Muscle of leg (tissue), 11 donors: ENCODE data around the gene LENG1. TPM values are rescaled to one million over a fixed set of nuclear protein-coding genes. Genes with fewer than 3 reads are reported as not detected.

Experiments
- DNase-seq: peaks from one replicate; pipeline ENCODE4 v3.0.0; 2013
- H3K27ac ChIP-seq: one replicate; pipeline ENCODE4 v1.5.1; 2013; ENCODE audit warnings: mild to moderate bottlenecking, low read length, control low read depth
- H3K27me3 ChIP-seq: one replicate; pipeline ENCODE4 v1.6.1; 2013; ENCODE audit warnings: low read length; ENCODE audit not compliant: control insufficient read depth, insufficient read depth
- H3K36me3 ChIP-seq: one replicate; pipeline ENCODE4 v1.6.1; 2013; ENCODE audit warnings: low read length; ENCODE audit not compliant: control insufficient read depth, insufficient read depth
- H3K4me1 ChIP-seq: one replicate; pipeline ENCODE4 v1.6.1; 2013; ENCODE audit warnings: low read length; ENCODE audit not compliant: control insufficient read depth, insufficient read depth
- H3K4me3 ChIP-seq: one replicate; pipeline ENCODE4 v1.5.1; 2013; ENCODE audit warnings: low read length, control low read depth
- H3K9me3 ChIP-seq: replicated peaks from 2 replicates; pipeline ENCODE4 v1.6.1; 2013; ENCODE audit warnings: low read depth, low read length; ENCODE audit not compliant: control insufficient read depth
- WGBS: methylation state at CpG from one replicate; pipeline ENCODE4 v1.1.5; 2013; ENCODE audit warnings: missing lambda C conversion rate; ENCODE audit not compliant: insufficient coverage; 5-methylcytosine and 5-hydroxymethylcytosine counted together
- polyA plus RNA-seq, 8 donors: library from polyadenylated mRNA; unstranded; fragments of 120-200 nt; gene quantifications; one replicate each; pipeline versions ENCODE4 v1.2.1 to v1.2.3, GENCODE V29; 2013; ENCODE audit warnings: inconsistent platforms in 1 of 8, low replicate concordance in 1 of 8; ENCODE audit not compliant: insufficient read length in 8 of 8, insufficient read depth in 1 of 8
- total RNA-seq: library from RNA; stranded (reverse); fragments of 120-200 nt; gene quantifications from one replicate; pipeline ENCODE4 v1.2.4, GENCODE V29; 2013

Gene LENG1
- total and polyA plus RNA-seq, 9 donors, result 9.0 to 11.1 (median 9.7) TPM

DNA sequence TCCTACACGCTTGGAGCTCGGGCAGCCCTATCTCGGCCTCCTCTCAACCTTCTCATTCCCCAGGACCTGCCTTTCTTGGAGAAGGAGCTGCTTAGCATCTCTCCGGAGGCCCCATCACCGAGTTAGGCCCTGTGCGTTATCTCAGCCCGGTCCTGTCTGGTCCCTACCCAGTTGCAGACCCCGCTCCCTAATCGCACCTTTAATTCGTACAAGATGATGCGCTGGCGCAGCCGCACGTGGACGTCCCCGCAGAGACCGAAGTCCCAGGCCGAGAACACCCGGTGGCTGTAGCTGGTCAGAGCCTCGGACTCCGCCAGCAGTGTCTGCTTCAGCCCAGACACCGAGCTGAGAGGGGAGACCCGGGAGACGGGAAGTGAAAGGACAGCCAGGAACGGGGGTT, 5.7 kb upstream of the LENG1 start:
- no peak for DNase-seq
- Histone ChIP-seq H3K27me3 (peaks cover 20% of the 10 kb centered on the region), H3K36me3 (no peaks in the 10 kb centered on the region), H3K9me3 (peaks cover 2% of the 10 kb centered on the region), H3K27ac (no peak overlapping the region), H3K4me3 (no peak overlapping the region), H3K4me1 (peaks cover 24% of the 10 kb centered on the region)
- 87% methylated on average over 25 of the region's 25 CpGs for WGBS

DNA sequence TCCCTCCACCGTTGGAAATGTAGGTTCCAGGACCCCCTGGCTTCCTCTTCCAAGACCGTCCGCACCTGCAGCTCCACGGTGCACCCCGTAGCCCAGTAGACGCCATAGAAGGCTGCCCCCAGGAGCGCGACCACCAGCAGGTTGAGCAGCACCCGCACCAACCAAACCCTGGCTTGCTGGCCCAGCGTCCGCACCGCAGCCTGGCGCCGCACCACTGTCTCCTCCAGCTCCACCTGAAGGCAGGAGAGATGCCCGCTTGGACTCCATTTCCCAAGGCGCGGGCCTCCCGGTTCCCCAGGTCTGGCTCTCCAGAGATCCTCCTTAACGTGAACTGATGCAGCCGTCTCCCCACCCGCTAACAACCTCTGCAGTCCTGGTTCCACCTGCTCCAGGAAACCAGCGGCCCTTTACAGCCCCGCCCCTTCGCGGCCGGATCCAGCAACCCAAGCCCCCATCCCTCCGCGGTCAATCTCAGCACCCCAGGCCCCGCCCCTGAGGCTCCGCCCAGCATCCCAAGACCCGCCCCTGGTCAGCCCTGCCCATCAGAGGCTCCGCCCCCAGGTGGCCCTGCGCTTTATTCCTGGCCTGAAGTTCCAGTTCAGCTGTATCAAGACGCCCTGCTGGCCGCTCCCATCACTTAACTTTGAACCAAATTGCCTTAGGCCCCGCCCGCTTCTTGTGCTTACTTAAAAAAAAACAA, 5.0 kb upstream of the LENG1 start:
- Histone ChIP-seq H3K36me3 (no peaks in the 10 kb centered on the region), H3K27me3 (peaks cover 20% of the 10 kb centered on the region), H3K27ac (no peak overlapping the region), H3K4me3 (no peak overlapping the region), H3K9me3 (peaks cover 2% of the 10 kb centered on the region), H3K4me1 (peaks cover 24% of the 10 kb centered on the region)
- DNase-seq, result no peak
- WGBS, result 4% methylated on average over 35 of the region's 37 CpGs

DNA sequence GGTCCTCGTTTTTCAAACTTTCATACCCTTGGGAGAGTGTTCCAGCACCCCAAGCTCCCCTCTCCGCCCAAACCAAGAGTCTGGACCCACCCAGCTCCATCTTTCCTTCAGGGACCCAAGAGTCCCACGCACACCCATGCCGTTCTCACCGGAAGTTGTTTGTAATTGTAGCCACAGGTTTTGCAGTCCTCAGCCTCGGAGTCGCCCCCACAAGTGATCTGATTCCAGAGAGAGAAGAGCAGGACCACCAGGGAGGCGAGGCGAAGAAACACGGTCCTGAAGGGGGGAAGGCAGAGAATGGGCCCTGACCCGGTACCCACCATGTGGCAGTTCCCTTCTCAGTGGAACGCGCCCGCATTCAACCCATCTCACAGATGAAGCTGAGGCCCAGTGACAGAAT, 3.4 kb upstream of the LENG1 start:
- WGBS, result 51% methylated on average over 8 of the region's 14 CpGs
- Histone ChIP-seq H3K4me3 (no peak overlapping the region), H3K4me1 (peaks cover 32% of the 10 kb centered on the region), H3K27me3 (peaks cover 20% of the 10 kb centered on the region), H3K27ac (peak overlapping the region; percentile 35), H3K9me3 (peaks cover 2% of the 10 kb centered on the region), H3K36me3 (peaks cover 8% of the 10 kb centered on the region)
- no peak for DNase-seq

DNA sequence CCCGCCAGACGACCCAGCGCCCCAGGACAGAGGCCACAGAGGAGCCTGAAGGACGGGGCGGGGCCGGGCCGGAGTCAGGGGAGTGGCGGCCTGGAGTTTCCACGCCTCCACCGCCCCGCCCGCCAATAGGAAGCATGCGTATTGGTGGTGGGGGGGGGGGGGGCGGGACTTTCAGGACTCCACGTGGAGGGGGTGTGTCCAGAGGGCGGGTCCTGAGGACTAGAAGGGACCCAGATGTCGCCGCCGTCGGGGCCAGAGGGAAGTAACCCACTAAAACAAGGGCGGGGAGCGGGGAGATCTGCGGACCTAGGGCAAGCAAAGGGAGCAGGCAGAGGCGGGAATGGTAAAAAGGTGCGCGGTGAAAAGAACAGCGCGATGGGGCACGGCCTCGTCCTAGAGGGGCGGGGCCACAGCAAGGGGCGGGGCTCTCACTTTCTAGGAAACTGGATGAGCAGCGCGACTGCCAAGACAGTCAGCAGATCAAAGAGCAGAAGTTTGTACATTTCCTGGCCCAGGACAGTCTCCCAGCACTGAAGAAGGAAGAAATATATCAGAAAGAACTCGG, 2.8 kb upstream of the LENG1 start:
- peak overlapping the region; percentile 35 for H3K27ac ChIP-seq
- H3K4me1 ChIP-seq, result peaks cover 32% of the 10 kb centered on the region
- WGBS, result 3% methylated on average over 23 of the region's 35 CpGs

DNA sequence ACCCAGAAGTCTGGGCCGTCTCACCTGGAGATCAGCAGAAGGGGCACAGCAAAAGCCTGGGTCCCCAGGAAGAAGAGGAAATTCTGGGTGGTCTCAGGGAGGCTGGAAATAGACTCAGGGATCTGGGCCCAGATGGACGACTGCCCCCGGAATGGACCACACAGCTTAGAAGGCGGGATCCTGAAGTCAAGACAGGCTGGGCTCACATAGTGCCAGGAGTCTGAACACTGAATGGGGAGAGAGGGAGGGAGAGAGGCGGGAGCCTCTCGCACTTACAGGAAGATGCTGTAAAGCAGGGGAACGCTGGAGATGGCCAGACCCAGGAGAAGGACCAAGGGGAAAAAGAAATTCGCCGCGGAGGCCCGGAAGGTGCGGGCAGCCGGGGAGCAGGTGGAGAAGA, 1.3 kb upstream of the LENG1 start:
- WGBS, result 33% methylated on average over 11 of the region's 13 CpGs

More for the DNA sequence above, 2.8 kb upstream of the LENG1 start:
- peak; percentile 84 for DNase-seq
- peak overlapping the region; percentile 32 for H3K4me3 ChIP-seq
- H3K27me3 ChIP-seq, result peaks cover 20% of the 10 kb centered on the region
- peaks cover 2% of the 10 kb centered on the region for H3K9me3 ChIP-seq
- H3K36me3 ChIP-seq, result peaks cover 13% of the 10 kb centered on the region

DNA sequence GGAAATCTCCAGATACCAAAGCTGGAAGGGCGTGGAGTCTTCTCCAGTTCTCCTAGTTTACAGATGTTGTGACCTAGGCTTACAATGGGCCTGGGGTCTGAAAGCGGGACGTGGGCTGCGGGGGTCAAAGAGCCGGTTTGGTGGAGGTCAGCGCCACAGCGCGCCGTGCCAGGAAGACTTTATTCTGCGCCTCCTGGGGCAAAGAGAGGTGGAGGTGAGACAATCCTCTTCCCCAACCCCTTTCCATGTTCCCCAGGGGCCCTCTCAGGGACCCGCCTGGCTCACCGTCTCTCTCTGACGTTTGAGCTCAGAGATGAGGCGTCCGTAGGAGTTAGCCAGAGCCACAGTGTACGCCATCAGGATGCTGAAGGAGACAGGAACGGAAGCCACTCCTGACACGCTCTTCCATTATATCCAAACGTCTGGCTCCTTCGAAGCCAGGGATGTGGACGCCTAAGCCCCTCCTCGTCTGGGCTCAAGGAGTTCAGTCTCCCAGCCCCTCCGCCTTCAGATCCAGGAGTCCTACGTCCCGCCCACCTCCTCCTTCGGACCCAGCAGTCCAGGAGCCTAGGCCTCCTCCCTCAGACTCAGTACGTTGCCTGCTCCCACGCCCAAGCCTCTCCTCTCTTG, 776 bp upstream of the LENG1 start:
- H3K4me1 ChIP-seq, result peaks cover 32% of the 10 kb centered on the region
- DNase-seq, result peak; percentile 65

More for the DNA sequence above, 1.3 kb upstream of the LENG1 start:
- Histone ChIP-seq H3K27ac (peak overlapping the region; percentile 94), H3K9me3 (peaks cover 2% of the 10 kb centered on the region), H3K36me3 (peaks cover 26% of the 10 kb centered on the region), H3K4me1 (peaks cover 32% of the 10 kb centered on the region), H3K4me3 (no peak overlapping the region), H3K27me3 (peaks cover 20% of the 10 kb centered on the region)
- DNase-seq, result peak; percentile 69

DNA sequence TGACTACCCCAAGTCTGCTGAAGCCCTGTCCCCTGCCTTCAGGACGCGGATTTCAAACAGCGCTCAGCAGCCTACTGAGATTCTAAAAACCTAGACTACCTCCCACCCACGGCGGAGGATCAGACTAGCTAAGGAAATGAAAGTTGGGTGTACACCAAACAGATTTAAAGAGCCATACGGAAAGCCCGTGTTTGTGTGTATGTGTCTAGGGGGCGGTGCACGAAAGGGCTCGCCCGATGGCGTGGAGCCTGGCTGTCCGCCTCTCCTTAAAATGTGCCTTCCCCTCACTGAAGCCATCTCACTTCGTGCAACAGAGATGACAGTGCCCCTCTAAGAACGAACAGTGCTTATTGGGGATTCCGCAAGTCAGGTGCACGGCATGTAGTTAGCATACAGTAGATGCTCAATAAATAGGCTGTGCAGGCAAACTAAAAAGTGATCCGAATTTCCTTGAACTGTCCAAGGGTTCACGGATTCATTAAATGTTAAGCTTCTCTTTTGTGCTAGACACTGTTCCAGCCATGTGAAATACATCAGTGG, 639 bp downstream of the LENG1 start:
- WGBS, result 2% methylated on average over 11 of the region's 19 CpGs
- no peaks in the 10 kb centered on the region for H3K9me3 ChIP-seq
- H3K4me1 ChIP-seq, result peaks cover 32% of the 10 kb centered on the region
- peak overlapping the region; percentile 83 for H3K4me3 ChIP-seq
- H3K27ac ChIP-seq, result peak overlapping the region; percentile 95
- peaks cover 7% of the 10 kb centered on the region for H3K27me3 ChIP-seq
- peaks cover 45% of the 10 kb centered on the region for H3K36me3 ChIP-seq
- peak; percentile 56 for DNase-seq

More for the DNA sequence above, 776 bp upstream of the LENG1 start:
- Histone ChIP-seq H3K4me3 (peak overlapping the region; percentile 64), H3K36me3 (peaks cover 31% of the 10 kb centered on the region), H3K9me3 (peaks cover 2% of the 10 kb centered on the region), H3K27me3 (peaks cover 19% of the 10 kb centered on the region), H3K27ac (peak overlapping the region; percentile 94)
- 1% methylated on average over 19 of the region's 28 CpGs for WGBS

DNA sequence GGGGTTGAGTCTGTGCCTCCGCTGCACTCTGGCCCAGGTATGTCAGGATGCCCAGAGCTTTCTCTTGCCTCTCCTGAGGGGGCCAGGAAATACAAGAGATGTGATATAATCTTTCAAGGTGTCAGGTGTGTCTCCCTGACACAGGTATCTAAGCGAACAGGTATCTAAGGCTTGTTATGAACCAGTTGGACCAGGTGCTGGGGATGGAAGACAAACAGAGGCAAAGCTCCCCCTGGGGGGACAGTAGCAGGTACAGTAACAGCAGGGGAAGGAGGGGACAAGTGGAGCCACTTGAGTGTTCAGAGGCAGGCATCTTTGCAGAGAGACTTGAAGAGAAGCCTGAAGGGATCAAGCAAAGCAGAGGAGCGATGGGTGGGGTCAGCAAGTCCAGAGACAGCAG, 2.6 kb downstream of the LENG1 start:
- Histone ChIP-seq H3K27ac (no peak overlapping the region), H3K27me3 (no peaks in the 10 kb centered on the region), H3K4me3 (no peak overlapping the region), H3K9me3 (no peaks in the 10 kb centered on the region), H3K36me3 (peaks cover 63% of the 10 kb centered on the region), H3K4me1 (peaks cover 24% of the 10 kb centered on the region)
- WGBS, result 100% methylated on average over 3 of the region's 3 CpGs
- DNase-seq, result no peak

DNA sequence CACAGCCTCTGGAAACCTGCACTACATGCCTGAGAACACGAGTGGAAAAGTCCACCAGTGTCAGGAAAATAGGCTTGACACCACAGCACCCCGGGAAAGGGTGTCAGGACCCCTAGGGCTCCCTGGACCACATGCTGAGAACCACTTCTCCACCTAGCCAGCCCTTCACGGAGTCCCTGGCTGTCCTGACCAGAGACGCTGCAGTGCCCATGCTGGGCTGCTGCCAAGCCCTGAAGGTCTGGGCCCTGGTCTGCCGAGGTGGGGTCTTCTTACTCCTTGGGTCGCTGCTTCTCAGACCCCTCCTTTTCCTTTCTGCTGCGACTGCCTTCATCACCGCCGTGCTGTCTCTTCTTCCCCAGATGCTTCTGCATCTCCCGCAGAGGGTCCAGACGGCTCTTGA, 3.0 kb downstream of the LENG1 start:
- peaks cover 68% of the 10 kb centered on the region for H3K36me3 ChIP-seq
- H3K9me3 ChIP-seq, result no peaks in the 10 kb centered on the region
- no peak overlapping the region for H3K4me3 ChIP-seq
- no peaks in the 10 kb centered on the region for H3K27me3 ChIP-seq
- WGBS, result 73% methylated on average over 7 of the region's 11 CpGs
- H3K27ac ChIP-seq, result no peak overlapping the region
- peaks cover 23% of the 10 kb centered on the region for H3K4me1 ChIP-seq
- DNase-seq, result no peak

DNA sequence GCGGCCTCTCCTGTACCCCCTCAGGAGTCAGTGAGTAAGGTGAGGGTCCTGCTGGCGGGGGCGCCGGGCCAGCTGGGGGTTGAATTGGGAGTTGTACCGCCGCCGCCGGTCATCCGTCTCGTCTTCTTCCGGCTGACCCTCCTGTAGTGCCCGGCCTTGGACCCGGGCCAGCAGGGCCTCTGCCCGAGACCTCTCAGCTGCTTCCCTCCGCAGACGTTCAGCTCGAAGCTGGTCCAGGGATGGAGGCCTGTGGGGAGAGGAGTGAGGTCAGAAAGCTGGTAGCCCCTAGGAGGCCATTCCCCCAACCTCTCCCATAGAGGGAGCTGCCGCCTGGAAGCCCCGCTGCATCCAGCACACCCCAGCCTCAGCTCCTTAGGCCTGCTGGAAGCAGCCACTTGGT, 3.8 kb downstream of the LENG1 start:
- Histone ChIP-seq H3K9me3 (no peaks in the 10 kb centered on the region), H3K27ac (no peak overlapping the region), H3K36me3 (peaks cover 74% of the 10 kb centered on the region), H3K4me3 (no peak overlapping the region), H3K27me3 (no peaks in the 10 kb centered on the region), H3K4me1 (peaks cover 17% of the 10 kb centered on the region)
- no peak for DNase-seq
- WGBS, result 87% methylated on average over 6 of the region's 19 CpGs
